Prostate gland (tissue), 2 donors: ENCODE results near the gene ABCA5.

Source experiments
- POLR2A ChIP-seq: fragments of 450-650 bp; IDR thresholded peaks from one replicate; pipeline ENCODE4 v1.6.1; 2016; ENCODE audit warnings: antibody characterized with exemption, mild to moderate bottlenecking
- TF ChIP-seq, protein P1 (sequence below), 4 experiments: fragments of 200-600 bp in 2 of 4; fragments of 450-650 bp in 2 of 4; sonication (generic) in 2 of 4; IDR thresholded peaks; 1 replicate in 3 of 4; 2 replicates in 1 of 4; pipeline ENCODE4 v1.5.1; 2016 to 2019; ENCODE audit warnings: antibody characterized with exemption in 4 of 4, mild to moderate bottlenecking in 2 of 4, moderate library complexity in 2 of 4

DNA sequence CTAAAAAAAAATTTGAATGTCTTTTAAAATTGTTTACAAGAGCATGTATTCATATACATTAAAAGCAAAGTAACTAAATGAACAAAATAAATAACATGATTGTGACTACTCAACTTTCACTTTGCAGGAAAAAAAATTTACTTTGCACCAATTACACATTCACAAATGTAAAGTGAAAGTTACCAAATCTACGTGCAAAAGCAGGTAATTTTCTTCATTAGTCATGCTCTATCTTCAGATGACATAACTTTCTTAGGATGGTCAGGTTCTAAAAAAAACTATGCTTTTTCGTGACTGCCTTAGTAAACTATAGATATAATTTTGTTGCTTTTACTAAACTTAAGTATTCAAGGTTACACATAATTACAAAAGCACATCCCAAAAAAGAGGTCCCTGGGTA is 81.3 kb downstream of the ABCA5 start:
- TF ChIP-seq, protein P1, sequence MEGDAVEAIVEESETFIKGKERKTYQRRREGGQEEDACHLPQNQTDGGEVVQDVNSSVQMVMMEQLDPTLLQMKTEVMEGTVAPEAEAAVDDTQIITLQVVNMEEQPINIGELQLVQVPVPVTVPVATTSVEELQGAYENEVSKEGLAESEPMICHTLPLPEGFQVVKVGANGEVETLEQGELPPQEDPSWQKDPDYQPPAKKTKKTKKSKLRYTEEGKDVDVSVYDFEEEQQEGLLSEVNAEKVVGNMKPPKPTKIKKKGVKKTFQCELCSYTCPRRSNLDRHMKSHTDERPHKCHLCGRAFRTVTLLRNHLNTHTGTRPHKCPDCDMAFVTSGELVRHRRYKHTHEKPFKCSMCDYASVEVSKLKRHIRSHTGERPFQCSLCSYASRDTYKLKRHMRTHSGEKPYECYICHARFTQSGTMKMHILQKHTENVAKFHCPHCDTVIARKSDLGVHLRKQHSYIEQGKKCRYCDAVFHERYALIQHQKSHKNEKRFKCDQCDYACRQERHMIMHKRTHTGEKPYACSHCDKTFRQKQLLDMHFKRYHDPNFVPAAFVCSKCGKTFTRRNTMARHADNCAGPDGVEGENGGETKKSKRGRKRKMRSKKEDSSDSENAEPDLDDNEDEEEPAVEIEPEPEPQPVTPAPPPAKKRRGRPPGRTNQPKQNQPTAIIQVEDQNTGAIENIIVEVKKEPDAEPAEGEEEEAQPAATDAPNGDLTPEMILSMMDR (IDR thresholded peaks at IDR 0.05): no peak
- TF ChIP-seq POLR2A: no peak
